ENCODE results near the gene ZC3H12C.

- TF ChIP-seq CTCF (IDR thresholded peaks at IDR 0.05) (no peak), POLR2A (IDR thresholded peaks at IDR 0.05) (no peak)
Measured at GRCh38 chr11:110095554-110095953, 2.4 kb downstream of the ZC3H12C start.
